ENCODE results near the gene KCNC1. TPM values are rescaled to one million over a fixed set of nuclear protein-coding genes. Genes with fewer than 3 reads are reported as not detected.

Gene KCNC1
- polyA plus RNA-seq, 6 donors from 2014 or later, result 0.13 TPM; not detected in 5

- Mint-ChIP-seq H3K27ac (no peak overlapping the region), H3K27me3 (peaks cover 30 to 52% (median 51%) of the 10 kb centered on the region in 3 donors), H3K36me3 (no peaks in the 10 kb centered on the region), H3K9me3 (peaks cover 0 to 4% (median 0%) of the 10 kb centered on the region in 7 donors), H3K4me3 (no peak overlapping the region), H3K4me1 (no peaks in the 10 kb centered on the region)
- no peak for DNase-seq
- no peak for ATAC-seq (ENCODE audit: low read depth in 2 of 2)
Measured at GRCh38 chr11:17746096-17746495, 11.5 kb downstream of the KCNC1 start.

DNA sequence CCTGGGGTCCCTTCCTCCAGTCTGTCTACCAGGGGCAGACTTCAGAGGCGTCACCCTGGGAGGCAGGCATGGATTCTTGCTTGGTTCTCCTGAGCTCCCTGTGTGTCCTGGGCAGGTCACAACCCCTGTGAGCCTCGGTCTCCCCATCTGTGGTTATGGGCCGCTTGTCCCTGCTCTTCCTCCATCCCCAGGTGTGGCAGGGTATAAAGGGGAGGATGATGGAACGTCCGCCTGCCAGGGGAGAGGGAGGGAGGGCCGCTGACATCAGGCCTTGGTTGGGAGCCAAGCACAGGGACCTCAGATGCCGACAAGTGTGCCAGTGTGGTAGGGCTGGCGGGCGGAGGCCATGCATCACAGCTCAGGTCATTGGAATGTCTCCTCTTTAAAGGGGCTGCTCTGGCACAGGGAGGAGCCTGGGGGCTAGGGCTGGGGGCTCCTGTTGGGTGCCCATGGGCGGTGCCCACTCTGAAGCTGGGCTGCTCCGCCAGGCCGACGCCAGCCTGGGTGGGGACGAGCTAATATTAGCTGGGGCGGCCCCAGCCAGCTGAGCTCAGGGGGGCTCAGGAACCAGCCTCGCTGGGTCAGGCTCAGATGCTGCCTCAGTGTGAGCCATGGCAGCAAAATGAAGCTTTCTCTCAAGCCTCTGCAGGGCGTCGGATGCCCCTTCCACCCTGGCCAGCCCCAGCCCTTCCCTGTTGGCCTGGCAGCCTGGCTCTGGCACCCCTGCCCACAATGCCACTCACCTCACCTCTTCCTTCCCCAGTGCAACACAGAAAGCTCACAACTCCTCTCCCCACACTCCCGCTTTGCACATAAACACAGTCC lies 12.8 kb downstream of the KCNC1 start:
- no peaks in the 10 kb centered on the region for H3K36me3 Mint-ChIP-seq
- peaks cover 0 to 4% (median 0%) of the 10 kb centered on the region in 7 donors for H3K9me3 Mint-ChIP-seq
- H3K4me1 Mint-ChIP-seq, result no peaks in the 10 kb centered on the region
- H3K27ac Mint-ChIP-seq, result peak overlapping the region in 1 of 6 donors; percentile 49
- DNase-seq (no peak), ATAC-seq (ENCODE audit: low read depth in 2 of 2) (no peak)
- no peak overlapping the region for H3K4me3 Mint-ChIP-seq
- peaks cover 25 to 47% (median 45%) of the 10 kb centered on the region in 3 donors for H3K27me3 Mint-ChIP-seq

GRCh38 chr11:17748044-17748443 lies 13.5 kb downstream of the KCNC1 start:
- Mint-ChIP-seq H3K9me3 (peaks cover 0 to 4% (median 0%) of the 10 kb centered on the region in 7 donors), H3K4me3 (no peak overlapping the region)

DNA sequence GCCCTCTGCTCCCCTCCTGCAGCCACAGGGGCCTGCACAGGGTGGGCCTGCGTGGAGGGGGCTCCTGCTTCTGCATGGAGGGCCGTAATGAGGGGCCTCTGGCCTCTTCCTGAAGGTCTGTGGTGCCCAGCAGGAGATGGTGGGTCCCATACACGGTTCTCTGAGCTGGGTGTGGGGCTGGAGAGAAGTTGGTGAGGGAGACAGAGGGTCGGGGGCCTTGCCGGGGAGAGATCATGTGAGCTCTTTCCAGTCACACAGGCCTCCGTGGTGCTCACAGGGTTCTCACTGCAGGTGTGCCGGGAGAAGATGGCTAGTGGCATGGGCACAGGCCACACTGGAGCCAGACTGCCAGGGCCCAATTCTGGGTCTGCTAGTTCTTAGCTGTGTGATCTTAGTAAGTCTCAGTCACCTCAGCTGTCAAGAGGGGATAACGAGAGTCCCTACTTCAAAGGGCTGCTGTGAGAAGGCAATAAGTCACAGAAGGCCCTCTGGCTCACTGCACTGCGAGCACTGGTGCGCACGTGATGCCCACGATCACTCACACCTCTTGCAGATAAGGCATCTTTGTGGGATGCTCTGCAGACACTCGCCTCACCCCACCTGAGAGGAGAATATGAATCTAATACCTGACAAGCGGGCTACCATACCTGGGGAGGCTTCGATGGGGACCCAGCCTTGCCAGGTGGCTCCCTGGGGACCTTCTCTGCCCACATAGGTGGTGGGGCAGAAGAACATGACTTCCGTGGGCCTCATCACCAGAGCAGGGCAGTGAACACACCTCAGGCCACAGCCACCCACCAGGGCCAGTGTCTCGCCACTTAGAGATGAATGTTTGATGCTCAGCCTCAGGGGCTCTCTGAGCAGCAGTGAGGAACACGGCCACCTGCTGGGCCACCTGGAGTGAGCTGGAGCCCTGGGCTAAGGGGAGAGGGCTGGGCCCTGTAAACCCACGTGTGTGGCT lies 14.5 kb downstream of the KCNC1 start:
- no peaks in the 10 kb centered on the region for H3K4me1 Mint-ChIP-seq
- ATAC-seq (ENCODE audit: low read depth in 2 of 2), result no peak
- peaks cover 0 to 4% (median 0%) of the 10 kb centered on the region in 7 donors for H3K9me3 Mint-ChIP-seq
- H3K36me3 Mint-ChIP-seq, result no peaks in the 10 kb centered on the region
- H3K4me3 Mint-ChIP-seq, result no peak overlapping the region
- H3K27me3 Mint-ChIP-seq, result peaks cover 19 to 45% (median 39%) of the 10 kb centered on the region in 3 donors
- H3K27ac Mint-ChIP-seq, result no peak overlapping the region
- no peak for DNase-seq

More at GRCh38 chr11:17748044-17748443, 13.5 kb downstream of the KCNC1 start:
- DNase-seq, result no peak
- H3K36me3 Mint-ChIP-seq, result no peaks in the 10 kb centered on the region
- no peaks in the 10 kb centered on the region for H3K4me1 Mint-ChIP-seq
- peaks cover 19 to 45% (median 40%) of the 10 kb centered on the region in 3 donors for H3K27me3 Mint-ChIP-seq
- H3K27ac Mint-ChIP-seq, result no peak overlapping the region
- no peak for ATAC-seq (ENCODE audit: low read depth in 2 of 2)

- Mint-ChIP-seq H3K9me3 (peaks cover 0 to 4% (median 0%) of the 10 kb centered on the region in 7 donors), H3K27me3 (peaks cover 24 to 46% (median 45%) of the 10 kb centered on the region in 3 donors), H3K27ac (no peak overlapping the region), H3K36me3 (no peaks in the 10 kb centered on the region), H3K4me3 (peak overlapping the region in 1 of 8 donors; percentile 43), H3K4me1 (no peaks in the 10 kb centered on the region)
- no peak for ATAC-seq (ENCODE audit: low read depth in 2 of 2)
- DNase-seq, result no peak
Measured at GRCh38 chr11:17750013-17750800, 15.6 kb downstream of the KCNC1 start.

- Mint-ChIP-seq H3K36me3 (no peaks in the 10 kb centered on the region), H3K9me3 (peaks cover 0 to 4% (median 0%) of the 10 kb centered on the region in 7 donors)
- no peak for DNase-seq
Measured at GRCh38 chr11:17750801-17751165, 16.2 kb downstream of the KCNC1 start.

DNA sequence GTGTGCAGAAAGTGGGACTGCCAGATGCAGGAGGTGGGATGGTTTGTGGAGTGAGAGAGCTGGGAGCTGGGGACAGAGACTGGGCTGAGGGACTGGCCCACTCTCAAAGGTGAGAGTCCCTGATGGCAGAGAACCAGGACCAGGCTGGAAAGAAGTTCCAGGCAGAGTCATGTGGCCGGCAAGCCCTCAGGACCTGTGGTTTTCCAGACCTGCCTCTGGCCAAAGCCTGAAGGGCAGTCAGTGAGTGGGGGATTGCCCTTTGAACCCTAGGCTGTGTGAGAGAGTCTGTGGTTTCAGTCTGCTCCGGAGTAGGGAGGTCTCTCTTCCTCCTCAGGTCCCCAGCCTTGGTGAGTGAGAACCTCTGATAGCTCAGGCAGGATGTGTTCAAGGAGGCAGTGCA lies 17.0 kb downstream of the KCNC1 start:
- no peaks in the 10 kb centered on the region for H3K36me3 Mint-ChIP-seq
- no peak overlapping the region for H3K4me3 Mint-ChIP-seq
- H3K27me3 Mint-ChIP-seq, result peaks cover 27 to 44% (median 41%) of the 10 kb centered on the region in 3 donors
- H3K4me1 Mint-ChIP-seq, result no peaks in the 10 kb centered on the region
- H3K27ac Mint-ChIP-seq, result no peak overlapping the region
- DNase-seq (no peak), ATAC-seq (ENCODE audit: low read depth in 2 of 2) (no peak)
- peaks cover 0 to 4% (median 0%) of the 10 kb centered on the region in 7 donors for H3K9me3 Mint-ChIP-seq

More at GRCh38 chr11:17750801-17751165, 16.2 kb downstream of the KCNC1 start:
- no peak for ATAC-seq (ENCODE audit: low read depth in 2 of 2)
- Mint-ChIP-seq H3K27me3 (peaks cover 24 to 46% (median 45%) of the 10 kb centered on the region in 3 donors), H3K27ac (no peak overlapping the region), H3K4me3 (no peak overlapping the region), H3K4me1 (no peaks in the 10 kb centered on the region)

DNA sequence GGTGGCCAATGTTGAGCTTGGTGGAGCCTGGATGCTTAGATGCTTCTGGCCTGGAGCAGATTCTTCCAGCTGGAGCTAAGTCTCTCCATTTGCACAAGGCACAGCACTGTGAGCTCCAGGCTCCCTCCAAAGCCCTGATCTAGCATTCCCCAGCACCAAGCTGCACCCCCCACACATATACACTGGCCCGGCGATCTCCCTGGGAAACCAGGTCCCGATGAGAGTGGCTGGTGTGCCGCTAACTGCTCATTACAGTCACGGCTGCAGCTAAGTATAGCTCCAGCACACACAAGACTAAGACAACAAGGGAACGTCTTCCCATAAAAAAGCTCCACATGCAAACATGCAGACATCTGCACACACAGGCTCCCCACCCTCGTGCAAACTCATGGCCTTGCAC lies 17.6 kb downstream of the KCNC1 start:
- Mint-ChIP-seq H3K36me3 (no peaks in the 10 kb centered on the region), H3K4me3 (no peak overlapping the region), H3K4me1 (no peaks in the 10 kb centered on the region), H3K9me3 (peaks cover 0 to 4% (median 0%) of the 10 kb centered on the region in 7 donors), H3K27ac (no peak overlapping the region), H3K27me3 (peaks cover 27 to 46% (median 39%) of the 10 kb centered on the region in 3 donors)
- DNase-seq (no peak), ATAC-seq (ENCODE audit: low read depth in 2 of 2) (no peak)

GRCh38 chr11:17753153-17753552 lies 18.6 kb downstream of the KCNC1 start:
- Mint-ChIP-seq H3K36me3 (no peaks in the 10 kb centered on the region), H3K4me1 (no peaks in the 10 kb centered on the region), H3K4me3 (no peak overlapping the region), H3K27me3 (peaks cover 24 to 41% (median 33%) of the 10 kb centered on the region in 3 donors), H3K27ac (no peak overlapping the region), H3K9me3 (peaks cover 0 to 2% (median 0%) of the 10 kb centered on the region in 7 donors)
- no peak for DNase-seq
- no peak for ATAC-seq (ENCODE audit: low read depth in 2 of 2)

DNA sequence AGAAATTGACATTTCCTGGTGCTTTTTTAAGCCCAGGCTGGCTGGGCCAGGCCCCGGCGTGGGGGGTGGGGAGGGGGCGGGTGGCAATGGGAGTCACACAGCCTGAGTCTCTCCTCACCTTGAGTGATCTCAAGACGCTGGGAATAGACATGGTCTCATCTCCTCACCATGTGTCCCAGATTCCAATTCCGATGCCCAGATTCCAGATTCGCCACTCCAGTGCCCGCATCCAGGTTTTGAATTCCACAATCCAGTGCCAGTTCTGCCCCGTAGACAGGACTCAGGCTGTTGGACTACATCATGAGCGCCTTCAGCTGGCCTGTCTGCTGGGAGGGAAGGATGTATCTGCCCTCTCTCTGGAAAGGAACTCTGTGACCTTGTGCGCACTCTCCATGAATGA lies 19.1 kb downstream of the KCNC1 start:
- DNase-seq, result no peak
- no peak overlapping the region for H3K4me3 Mint-ChIP-seq
- H3K4me1 Mint-ChIP-seq, result no peaks in the 10 kb centered on the region
- ATAC-seq (ENCODE audit: low read depth in 2 of 2), result no peak
- H3K36me3 Mint-ChIP-seq, result no peaks in the 10 kb centered on the region
- H3K27me3 Mint-ChIP-seq, result peaks cover 23 to 38% (median 32%) of the 10 kb centered on the region in 3 donors
- no peak overlapping the region for H3K27ac Mint-ChIP-seq
- peaks cover 0 to 6% (median 0%) of the 10 kb centered on the region in 7 donors for H3K9me3 Mint-ChIP-seq

GRCh38 chr11:17755891-17756290 lies 21.3 kb downstream of the KCNC1 start:
- DNase-seq, result no peak
- no peak for ATAC-seq (ENCODE audit: low read depth in 2 of 2)
- Mint-ChIP-seq H3K27ac (no peak overlapping the region), H3K36me3 (no peaks in the 10 kb centered on the region), H3K9me3 (peaks cover 0 to 13% (median 0%) of the 10 kb centered on the region in 7 donors), H3K4me3 (no peak overlapping the region), H3K4me1 (no peaks in the 10 kb centered on the region), H3K27me3 (peaks cover 18 to 36% (median 20%) of the 10 kb centered on the region in 3 donors)

- Mint-ChIP-seq H3K4me1 (no peaks in the 10 kb centered on the region), H3K9me3 (peaks cover 0 to 13% (median 0%) of the 10 kb centered on the region in 7 donors), H3K27ac (no peak overlapping the region), H3K4me3 (no peak overlapping the region), H3K27me3 (peaks cover 8 to 28% (median 13%) of the 10 kb centered on the region in 3 donors), H3K36me3 (no peaks in the 10 kb centered on the region)
- no peak for DNase-seq
- ATAC-seq (ENCODE audit: low read depth in 2 of 2), result no peak
Measured at GRCh38 chr11:17760102-17761029, 25.8 kb downstream of the KCNC1 start.

Measured in naive B cell (primary cell).